IMR-90 (cell line): ENCODE data around the gene CCDC181. TPM values are rescaled to one million over a fixed set of nuclear protein-coding genes. Genes with fewer than 3 reads are reported as not detected.
A peak's percentile ranks its signal among the peaks of the same experiment; 100 is the strongest.

Experiments used
- ATAC-seq: fragments of 200-7000 bp; cut with Tn5 transposase; 2 replicates; pipeline ENCODE4 v1.9.1; 2020; ENCODE audit warnings: low read depth, mild to moderate bottlenecking, moderate library complexity
- BruUV-seq: library from RNA; stranded (reverse); fragments of 400-500 nt; replicated peaks from 2 replicates; lab custom pipeline; 2021; lab: Mats Ljungman, UMichigan
- CTCF ChIA-PET: fragments of 300-600 bp; formaldehyde crosslinking; extraction: SDS; loops from one replicate; lab custom pipeline; 2021; ENCODE audit warnings: antibody characterized with exemption; lab: Yijun Ruan, JAX
- POLR2A ChIA-PET: fragments of 300-600 bp; sonication (Branson Sonifier 250); formaldehyde crosslinking; loops from one replicate; lab custom pipeline; 2022; ENCODE audit warnings: antibody characterized with exemption; ENCODE audit not compliant: unreplicated experiment; lab: Charles Lee
- DNase-seq: peaks from one replicate; pipeline ENCODE4 v3.0.0; 2013
- H2AFZ ChIP-seq: replicated peaks from 2 replicates; pipeline ENCODE3; 2013; ENCODE audit warnings: low read length, mild to moderate bottlenecking; ENCODE audit not compliant: poor library complexity
- H2AK5ac ChIP-seq: 2 replicates; pipeline ENCODE4 v1.6.1; 2013; ENCODE audit warnings: low read depth, low read length, inconsistent platforms
- H2AK9ac ChIP-seq: replicated peaks from 2 replicates; pipeline ENCODE3; 2013; ENCODE audit warnings: mild to moderate bottlenecking, low read depth, low read length, moderate library complexity; ENCODE audit not compliant: poor library complexity
- H2BK120ac ChIP-seq: 2 replicates; pipeline ENCODE4 v1.6.1; 2013; ENCODE audit warnings: low read depth, low read length, inconsistent platforms
- H2BK15ac ChIP-seq: 3 replicates; pipeline ENCODE4 v1.6.1; 2013; ENCODE audit warnings: low read depth, low read length, inconsistent platforms
- H2BK20ac ChIP-seq: 2 replicates; pipeline ENCODE4 v1.6.1; 2013; ENCODE audit warnings: low read depth, mild to moderate bottlenecking, inconsistent platforms, low read length, moderate library complexity
- H2BK5ac ChIP-seq: 2 replicates; pipeline ENCODE4 v1.6.1; 2013; ENCODE audit warnings: mild to moderate bottlenecking, low read depth, low read length, inconsistent platforms; ENCODE audit not compliant: poor library complexity, severe bottlenecking
- H3K14ac ChIP-seq: replicated peaks from 2 replicates; pipeline ENCODE4 v1.6.1; 2013; ENCODE audit warnings: low read depth, low read length, inconsistent platforms
- H3K18ac ChIP-seq: 2 replicates; pipeline ENCODE4 v1.6.1; 2013; ENCODE audit warnings: low read depth, low read length, control low read depth
- H3K23ac ChIP-seq: 2 replicates; pipeline ENCODE4 v1.6.1; 2013; ENCODE audit warnings: low read depth, low read length, inconsistent platforms
- H3K27ac ChIP-seq: 2 replicates; pipeline ENCODE4 v1.5.1; 2013; ENCODE audit warnings: mild to moderate bottlenecking, control low read depth, low read length; ENCODE audit not compliant: insufficient read depth
- H3K27me3 ChIP-seq: 2 replicates; pipeline ENCODE4 v1.6.1; 2013; ENCODE audit warnings: low read length; ENCODE audit not compliant: control insufficient read depth, insufficient read depth
- H3K36me3 ChIP-seq: 2 replicates; pipeline ENCODE4 v1.6.1; 2013; ENCODE audit warnings: low read length, mixed read lengths; ENCODE audit not compliant: control insufficient read depth, insufficient read depth
- H3K4ac ChIP-seq: 2 replicates; pipeline ENCODE4 v1.6.1; 2013; ENCODE audit warnings: low read depth, low read length, inconsistent platforms
- H3K4me1 ChIP-seq: 2 replicates; pipeline ENCODE4 v1.6.1; 2013; ENCODE audit warnings: low read length, mixed read lengths; ENCODE audit not compliant: control insufficient read depth, insufficient read depth
- H3K4me2 ChIP-seq: 2 replicates; pipeline ENCODE4 v1.6.1; 2013; ENCODE audit warnings: low read depth, mild to moderate bottlenecking, control low read depth, low read length, moderate library complexity
- H3K4me3 ChIP-seq: 2 replicates; pipeline ENCODE4 v1.5.1; 2013; ENCODE audit warnings: low read depth, mild to moderate bottlenecking, control low read depth, low read length, moderate library complexity; ENCODE audit not compliant: insufficient read depth
- H3K56ac ChIP-seq: 2 replicates; pipeline ENCODE4 v1.6.1; 2013; ENCODE audit warnings: low read length, inconsistent platforms; ENCODE audit not compliant: insufficient read depth; ENCODE audit errors: extremely low read depth
- H3K79me1 ChIP-seq, 2 experiments: 2 replicates each; pipeline ENCODE4 v1.6.1; 2013; ENCODE audit warnings: low read length in 2 of 2, inconsistent platforms in 1 of 2, low read depth in 1 of 2
- H3K9ac ChIP-seq: 2 replicates; pipeline ENCODE4 v1.6.1; 2013; ENCODE audit warnings: low read depth, low read length, control low read depth
- H3K9me1 ChIP-seq: 2 replicates; pipeline ENCODE4 v1.6.1; 2013; ENCODE audit warnings: low read length, inconsistent platforms; ENCODE audit not compliant: insufficient read depth
- H3K9me3 ChIP-seq: 2 replicates; pipeline ENCODE4 v1.6.1; 2013; ENCODE audit warnings: low read length; ENCODE audit not compliant: control insufficient read depth, insufficient read depth
- H4K20me1 ChIP-seq: 2 replicates; pipeline ENCODE4 v1.6.1; 2013; ENCODE audit warnings: low read length, inconsistent platforms; ENCODE audit not compliant: insufficient read depth
- H4K5ac ChIP-seq: 2 replicates; pipeline ENCODE4 v1.6.1; 2013; ENCODE audit warnings: mild to moderate bottlenecking, low read depth, low read length, control low read depth
- H4K8ac ChIP-seq, 2 experiments: 2 replicates each; pipeline ENCODE4 v1.6.1; 2013; ENCODE audit warnings: low read depth in 2 of 2, low read length in 2 of 2, control low read depth in 1 of 2, inconsistent platforms in 1 of 2
- H4K91ac ChIP-seq: 2 replicates; pipeline ENCODE4 v1.6.1; 2013; ENCODE audit warnings: low read depth, low read length, inconsistent platforms; ENCODE audit not compliant: insufficient read depth
- BHLHE40 ChIP-seq: fragments of 150-350 bp; IDR thresholded peaks from 2 replicates; pipeline ENCODE4 v1.6.1; 2016; ENCODE audit warnings: mild to moderate bottlenecking, low read depth, low read length
- CEBPB ChIP-seq: IDR thresholded peaks from 2 replicates; pipeline ENCODE4 v1.6.1; 2012; ENCODE audit warnings: low read depth, low read length, improper control_type of control experiment
- FOS ChIP-seq: fragments of 150-350 bp; IDR thresholded peaks from 2 replicates; pipeline ENCODE4 v1.6.1; 2016; ENCODE audit warnings: low read depth, low read length
- MAFK ChIP-seq: IDR thresholded peaks from 2 replicates; pipeline ENCODE4 v1.6.1; 2012; ENCODE audit warnings: low read depth, low read length, improper control_type of control experiment
- MAZ ChIP-seq: IDR thresholded peaks from 2 replicates; pipeline ENCODE4 v1.6.1; 2012; ENCODE audit warnings: low read depth, mild to moderate bottlenecking, low read length, improper control_type of control experiment, moderate library complexity, borderline replicate concordance
- NFE2L2 ChIP-seq: fragments of 150-350 bp; IDR thresholded peaks from 2 replicates; pipeline ENCODE4 v1.6.1; 2016; ENCODE audit warnings: low read depth, mild to moderate bottlenecking, low read length
- RAD21 ChIP-seq: IDR thresholded peaks from 2 replicates; pipeline ENCODE4 v1.6.1; 2012; ENCODE audit warnings: low read length, improper control_type of control experiment
- WGBS, 2 experiments: methylation state at CpG; one replicate each; pipeline versions ENCODE4 v1.1.5 to v1.1.7; 2013; ENCODE audit warnings: missing lambda C conversion rate in 2 of 2; ENCODE audit not compliant: insufficient read length in 1 of 2; ENCODE audit errors: extremely low coverage in 2 of 2; 5-methylcytosine and 5-hydroxymethylcytosine counted together
- dilution Hi-C: fragments of 300-500 bp; cut with HindIII; formaldehyde crosslinking; loops from one replicate; pipeline ENCODE4 v1.14.3; 2018; ENCODE audit warnings: low sequenced_read_pairs; ENCODE audit not compliant: unreplicated experiment
- in situ Hi-C: fragments of 300-500 bp; cut with MboI; formaldehyde crosslinking; loops from 3 replicates; pipeline ENCODE4 v1.14.3; 2019; ENCODE audit warnings: low sequenced_read_pairs, inconsistent platforms, mixed read lengths
- intact Hi-C: fragments of 100-400 bp; cut with micrococcal nuclease; formaldehyde crosslinking; loops from 2 replicates; pipeline ENCODE4 v1.10.0; 2022
- polyA plus RNA-seq, 3 experiments: library from polyadenylated mRNA; depleted of rRNA; stranded (reverse); fragments of >200 nt; gene quantifications; 2 replicates each; pipeline ENCODE4 v1.2.3, GENCODE V29; 2012; ENCODE audit warnings: low replicate concordance in 1 of 3
- total RNA-seq: library from RNA; depleted of rRNA; stranded (reverse); fragments of >200 nt; gene quantifications from 2 replicates; pipeline ENCODE4 v1.2.3, GENCODE V29; 2012
- TF ChIP-seq, protein P1 (sequence below): conservative IDR thresholded peaks from 2 replicates; pipeline ENCODE4 v1.5.1; 2012; ENCODE audit warnings: mild to moderate bottlenecking, low read depth, low read length, improper control_type of control experiment
- TF ChIP-seq, protein P2 (sequence below): fragments of 150-350 bp; IDR thresholded peaks from 2 replicates; pipeline ENCODE4 v1.6.1; 2017; ENCODE audit warnings: mild to moderate bottlenecking, antibody characterized with exemption, low read length, low read depth

CCDC181 gene
- total and polyA plus RNA-seq, 2 of the 4 experiments (the other 2 are of a cell fraction), result 0.03 TPM; not detected in 1

DNA sequence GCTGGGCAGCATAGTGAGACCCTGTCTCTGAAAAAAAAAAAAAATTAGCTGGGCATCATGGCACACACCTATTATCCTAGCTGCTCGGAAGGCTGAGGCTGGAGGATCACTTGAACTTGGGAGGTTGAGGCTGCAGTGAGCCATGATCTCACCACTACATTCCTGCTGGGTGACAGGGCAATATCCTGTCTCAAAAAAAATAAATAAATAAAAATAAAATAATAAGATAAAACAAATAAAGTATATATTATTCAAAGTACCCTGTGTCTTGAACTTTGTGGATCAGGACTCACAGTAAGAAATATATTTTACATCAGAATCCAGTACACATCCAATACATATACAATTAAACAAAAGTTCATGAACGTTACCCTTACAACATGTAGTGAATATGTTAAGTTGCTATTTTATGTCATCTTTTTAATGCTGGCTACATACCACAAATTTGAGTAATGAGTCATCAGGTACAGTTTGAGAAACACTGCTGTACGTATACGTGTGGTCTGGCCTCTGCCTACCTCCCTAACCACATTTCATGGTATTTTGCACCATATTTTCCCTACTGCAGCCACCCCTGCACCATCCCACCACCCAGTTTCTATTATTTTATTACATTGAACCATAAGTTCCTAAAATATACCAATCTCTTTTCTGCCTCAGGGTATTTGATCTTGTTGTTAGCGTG, 64.1 kb downstream of the CCDC181 start:
- peaks cover 8% of the 10 kb centered on the region for H3K4me1 ChIP-seq
- no peaks in the 10 kb centered on the region for H3K27me3 ChIP-seq
- H3K79me1 ChIP-seq, result peaks cover 19 to 26% of the 10 kb centered on the region in 2 experiments
- H3K56ac ChIP-seq, result no peak overlapping the region
- H2BK20ac ChIP-seq, result peak overlapping the region; percentile 31; the same call in 1 of the 2 replicates
- CTCF ChIA-PET, result no interaction called here
- H3K9me1 ChIP-seq, result peaks cover 2% of the 10 kb centered on the region; the same call in 1 of the 2 replicates
- intact Hi-C loops, result no loop called here
- POLR2A ChIA-PET, result no interaction called here
- H3K4me3 ChIP-seq, result no peak overlapping the region
- ATAC-seq, result peak; percentile 16
- H2BK15ac ChIP-seq, result 0 out of 3 replicates have a peak overlapping the region, but pooled peaks have one; percentile 20
- H4K5ac ChIP-seq, result no peak overlapping the region
- no peak overlapping the region for H2AK9ac ChIP-seq
- no peaks in the 10 kb centered on the region for H4K20me1 ChIP-seq
- peak overlapping the region; percentile 3 to 7; a peak in 3 of 4 replicates for H4K8ac ChIP-seq
- peak overlapping the region; percentile 70 for H3K27ac ChIP-seq
- no TSS peak for BruUV-seq
- no peak overlapping the region; the same call in 1 of the 2 replicates for H3K18ac ChIP-seq
- no peaks in the 10 kb centered on the region for H3K9me3 ChIP-seq
- peak; percentile 94 for DNase-seq
- no peak overlapping the region; the same call in 1 of the 2 replicates for H4K91ac ChIP-seq
- H3K9ac ChIP-seq, result no peak overlapping the region
- H3K14ac ChIP-seq, result peak overlapping the region; percentile 5; the same call in 1 of the 2 replicates
- TF ChIP-seq CEBPB (peak; percentile 73), BHLHE40 (peak; percentile 33; the same call in 1 of the 2 replicates), FOS (peak; percentile 79), MAZ (no peak), MAFK (0 out of 2 replicates have a peak, but pooled peaks have one; percentile 14), NFE2L2 (no peak), RAD21 (no peak)
- TF ChIP-seq, protein P1, sequence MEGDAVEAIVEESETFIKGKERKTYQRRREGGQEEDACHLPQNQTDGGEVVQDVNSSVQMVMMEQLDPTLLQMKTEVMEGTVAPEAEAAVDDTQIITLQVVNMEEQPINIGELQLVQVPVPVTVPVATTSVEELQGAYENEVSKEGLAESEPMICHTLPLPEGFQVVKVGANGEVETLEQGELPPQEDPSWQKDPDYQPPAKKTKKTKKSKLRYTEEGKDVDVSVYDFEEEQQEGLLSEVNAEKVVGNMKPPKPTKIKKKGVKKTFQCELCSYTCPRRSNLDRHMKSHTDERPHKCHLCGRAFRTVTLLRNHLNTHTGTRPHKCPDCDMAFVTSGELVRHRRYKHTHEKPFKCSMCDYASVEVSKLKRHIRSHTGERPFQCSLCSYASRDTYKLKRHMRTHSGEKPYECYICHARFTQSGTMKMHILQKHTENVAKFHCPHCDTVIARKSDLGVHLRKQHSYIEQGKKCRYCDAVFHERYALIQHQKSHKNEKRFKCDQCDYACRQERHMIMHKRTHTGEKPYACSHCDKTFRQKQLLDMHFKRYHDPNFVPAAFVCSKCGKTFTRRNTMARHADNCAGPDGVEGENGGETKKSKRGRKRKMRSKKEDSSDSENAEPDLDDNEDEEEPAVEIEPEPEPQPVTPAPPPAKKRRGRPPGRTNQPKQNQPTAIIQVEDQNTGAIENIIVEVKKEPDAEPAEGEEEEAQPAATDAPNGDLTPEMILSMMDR, result no peak
- TF ChIP-seq, protein P2, sequence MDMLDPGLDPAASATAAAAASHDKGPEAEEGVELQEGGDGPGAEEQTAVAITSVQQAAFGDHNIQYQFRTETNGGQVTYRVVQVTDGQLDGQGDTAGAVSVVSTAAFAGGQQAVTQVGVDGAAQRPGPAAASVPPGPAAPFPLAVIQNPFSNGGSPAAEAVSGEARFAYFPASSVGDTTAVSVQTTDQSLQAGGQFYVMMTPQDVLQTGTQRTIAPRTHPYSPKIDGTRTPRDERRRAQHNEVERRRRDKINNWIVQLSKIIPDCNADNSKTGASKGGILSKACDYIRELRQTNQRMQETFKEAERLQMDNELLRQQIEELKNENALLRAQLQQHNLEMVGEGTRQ, result no peak
- H2AFZ ChIP-seq, result no peak overlapping the region
- H2AK5ac ChIP-seq, result peak overlapping the region; percentile 38; the same call in 1 of the 2 replicates
- peak overlapping the region; percentile 84 for H2BK5ac ChIP-seq
- H3K36me3 ChIP-seq, result no peaks in the 10 kb centered on the region
- in situ Hi-C loops, result loop anchor here (25.0 kb wide), 1 partner anchor 1026 kb away; no protein-coding TSS in a partner anchor
- H3K23ac ChIP-seq, result no peak overlapping the region
- H3K4me2 ChIP-seq, result peak overlapping the region; percentile 14; the same call in 1 of the 2 replicates
- WGBS, 2 experiments, result 0% methylated on average over 1 of the region's 5 CpGs; no CpG with 5 or more reads in 1 of the 2 experiments
- peak overlapping the region; percentile 55 for H3K4ac ChIP-seq
- peak overlapping the region; percentile 78 for H2BK120ac ChIP-seq
- dilution Hi-C loops, result no loop called here
